Neuron (in vitro differentiated cells): Measurements from ENCODE around the gene MREG.
"Not testable (repeated sequence)": the region's sequence is repeated elsewhere in the genome, so short reads cannot be mapped to it uniquely, and the experiment has no call there.

Experiments
- H2AFZ ChIP-seq: one replicate; pipeline ENCODE4 v1.6.1; 2013; ENCODE audit warnings: low read depth, mild to moderate bottlenecking, inconsistent platforms, low read length, moderate library complexity
- H3K27me3 ChIP-seq: one replicate; pipeline ENCODE4 v1.6.1; 2013; ENCODE audit warnings: low read length; ENCODE audit not compliant: insufficient read depth
- H3K36me3 ChIP-seq: one replicate; pipeline ENCODE4 v1.6.1; 2013; ENCODE audit warnings: low read length; ENCODE audit not compliant: insufficient read depth
- H3K4me1 ChIP-seq: one replicate; pipeline ENCODE4 v1.6.1; 2013; ENCODE audit warnings: low read length; ENCODE audit not compliant: insufficient read depth
- H3K4me3 ChIP-seq: 2 replicates; pipeline ENCODE4 v1.5.1; 2013; ENCODE audit warnings: mild to moderate bottlenecking, low read length, moderate library complexity
- H3K9me3 ChIP-seq: one replicate; pipeline ENCODE4 v1.6.1; 2013; ENCODE audit warnings: low read length

Gene MREG

GRCh38 chr2:215998636-215999035 lies 14.7 kb downstream of the MREG start:
- peaks cover 16% of the 10 kb centered on the region for H3K4me1 ChIP-seq
- H3K4me3 ChIP-seq, result no peak overlapping the region
- peaks cover 8% of the 10 kb centered on the region for H3K36me3 ChIP-seq
- no peak overlapping the region for H2AFZ ChIP-seq
- H3K27me3 ChIP-seq, result no peaks in the 10 kb centered on the region
- no peaks in the 10 kb centered on the region for H3K9me3 ChIP-seq

- peaks cover 13% of the 10 kb centered on the region for H3K4me1 ChIP-seq
- H3K9me3 ChIP-seq, result peaks cover 2% of the 10 kb centered on the region
- H3K36me3 ChIP-seq, result peaks cover 8% of the 10 kb centered on the region
- no peak overlapping the region for H3K4me3 ChIP-seq
- no peaks in the 10 kb centered on the region for H3K27me3 ChIP-seq
- H2AFZ ChIP-seq, result no peak overlapping the region
These were observed 16.1 kb downstream of the MREG start for GRCh38 chr2:215997219-215997618.

GRCh38 chr2:215994911-215995310 lies 18.4 kb downstream of the MREG start:
- Histone ChIP-seq H2AFZ (no peak overlapping the region), H3K4me3 (no peak overlapping the region), H3K4me1 (peaks cover 8% of the 10 kb centered on the region), H3K9me3 (peaks cover 2% of the 10 kb centered on the region), H3K27me3 (no peaks in the 10 kb centered on the region), H3K36me3 (peaks cover 8% of the 10 kb centered on the region)

- not testable (repeated sequence) for H3K36me3 ChIP-seq, H3K4me1 ChIP-seq
- H3K9me3 ChIP-seq, result peaks cover 17% of the 10 kb centered on the region
These were observed 24.7 kb downstream of the MREG start for GRCh38 chr2:215988556-215989207.

GRCh38 chr2:215985257-215985656 lies 28.1 kb downstream of the MREG start:
- H3K4me3 ChIP-seq, result no peak overlapping the region
- H3K9me3 ChIP-seq, result peaks cover 15% of the 10 kb centered on the region
- no peak overlapping the region for H2AFZ ChIP-seq
- H3K4me1 ChIP-seq, result no peaks in the 10 kb centered on the region
- peaks cover 2% of the 10 kb centered on the region for H3K36me3 ChIP-seq
- no peaks in the 10 kb centered on the region for H3K27me3 ChIP-seq

More at GRCh38 chr2:215988556-215989207, 24.7 kb downstream of the MREG start:
- H2AFZ ChIP-seq, H3K4me3 ChIP-seq, H3K27me3 ChIP-seq: not testable (repeated sequence)

- Histone ChIP-seq H3K36me3 (peaks cover 2% of the 10 kb centered on the region), H3K9me3 (peaks cover 15% of the 10 kb centered on the region), H3K4me1 (no peaks in the 10 kb centered on the region)
These were observed 28.7 kb downstream of the MREG start for GRCh38 chr2:215984661-215985060.

GRCh38 chr2:215983581-215984351 lies 29.6 kb downstream of the MREG start:
- H3K36me3 ChIP-seq, result peaks cover 2% of the 10 kb centered on the region
- no peaks in the 10 kb centered on the region for H3K27me3 ChIP-seq

More at GRCh38 chr2:215984661-215985060, 28.7 kb downstream of the MREG start:
- no peaks in the 10 kb centered on the region for H3K27me3 ChIP-seq
- H3K4me3 ChIP-seq, result no peak overlapping the region
- no peak overlapping the region for H2AFZ ChIP-seq

GRCh38 chr2:215982465-215982875 lies 30.9 kb downstream of the MREG start:
- Histone ChIP-seq H3K36me3 (peaks cover 2% of the 10 kb centered on the region), H3K27me3 (no peaks in the 10 kb centered on the region), H3K9me3 (peaks cover 6% of the 10 kb centered on the region), H3K4me3 (no peak overlapping the region), H3K4me1 (no peaks in the 10 kb centered on the region), H2AFZ (no peak overlapping the region)

More at GRCh38 chr2:215983581-215984351, 29.6 kb downstream of the MREG start:
- Histone ChIP-seq H3K4me1 (no peaks in the 10 kb centered on the region), H3K9me3 (peaks cover 10% of the 10 kb centered on the region), H3K4me3 (no peak overlapping the region), H2AFZ (no peak overlapping the region)

GRCh38 chr2:215981115-215981514 lies 32.2 kb downstream of the MREG start:
- Histone ChIP-seq H3K9me3 (peaks cover 3% of the 10 kb centered on the region), H3K27me3 (no peaks in the 10 kb centered on the region), H3K4me1 (no peaks in the 10 kb centered on the region), H3K36me3 (peaks cover 2% of the 10 kb centered on the region), H2AFZ (no peak overlapping the region), H3K4me3 (no peak overlapping the region)

- no peaks in the 10 kb centered on the region for H3K4me1 ChIP-seq
- no peaks in the 10 kb centered on the region for H3K27me3 ChIP-seq
- no peak overlapping the region for H3K4me3 ChIP-seq
- no peaks in the 10 kb centered on the region for H3K36me3 ChIP-seq
- no peak overlapping the region for H2AFZ ChIP-seq
- H3K9me3 ChIP-seq, result peaks cover 3% of the 10 kb centered on the region
These were observed 33.7 kb downstream of the MREG start for GRCh38 chr2:215979620-215980019.

GRCh38 chr2:215974700-215975429 lies 38.5 kb downstream of the MREG start:
- Histone ChIP-seq H2AFZ (no peak overlapping the region), H3K27me3 (no peaks in the 10 kb centered on the region), H3K9me3 (no peaks in the 10 kb centered on the region), H3K4me3 (no peak overlapping the region), H3K36me3 (no peaks in the 10 kb centered on the region), H3K4me1 (no peaks in the 10 kb centered on the region)

GRCh38 chr2:215973954-215974699 lies 39.2 kb downstream of the MREG start:
- Histone ChIP-seq H3K4me3 (no peak overlapping the region), H3K9me3 (no peaks in the 10 kb centered on the region), H3K4me1 (no peaks in the 10 kb centered on the region), H3K27me3 (no peaks in the 10 kb centered on the region), H2AFZ (no peak overlapping the region), H3K36me3 (no peaks in the 10 kb centered on the region)
